Calu3 (cell line): ENCODE measurements around the gene GNAT1. TPM values are rescaled to one million over a fixed set of nuclear protein-coding genes. Genes with fewer than 3 reads are reported as not detected.
A peak's percentile ranks its signal among the peaks of the same experiment; 100 is the strongest.

Source experiments
- BruUV-seq: library from RNA; stranded (reverse); fragments of 400-500 nt; replicated peaks from 2 replicates; lab custom pipeline; 2021; lab: Mats Ljungman, UMichigan
- CTCF ChIA-PET: fragments of 300-600 bp; sonication (Branson Sonifier 250); formaldehyde crosslinking; loops from one replicate; lab custom pipeline; 2022; ENCODE audit warnings: antibody characterized with exemption; lab: Charles Lee
- DNase-seq: peaks from one replicate; pipeline ENCODE4 v3.0.0; 2022
- H3K27ac Mint-ChIP-seq: one replicate; pipeline ENCODE4 v1.8.0; 2022; ENCODE audit warnings: mixed read lengths; ENCODE audit not compliant: unreplicated experiment
- H3K27me3 Mint-ChIP-seq: one replicate; pipeline ENCODE4 v1.8.0; 2022; ENCODE audit warnings: mixed read lengths; ENCODE audit not compliant: unreplicated experiment
- H3K36me3 Mint-ChIP-seq: one replicate; pipeline ENCODE4 v1.8.0; 2022; ENCODE audit warnings: mild to moderate bottlenecking, moderate library complexity, mixed read lengths; ENCODE audit not compliant: insufficient read depth, unreplicated experiment
- H3K4me1 Mint-ChIP-seq: one replicate; pipeline ENCODE4 v1.8.0; 2022; ENCODE audit warnings: mild to moderate bottlenecking, low read depth, mixed read lengths; ENCODE audit not compliant: unreplicated experiment
- H3K4me3 Mint-ChIP-seq: one replicate; pipeline ENCODE4 v1.8.0; 2022; ENCODE audit warnings: mild to moderate bottlenecking, low read depth, moderate library complexity, mixed read lengths; ENCODE audit not compliant: unreplicated experiment
- H3K9me3 Mint-ChIP-seq: one replicate; pipeline ENCODE4 v1.8.0; 2022; ENCODE audit warnings: low read depth, mixed read lengths; ENCODE audit not compliant: unreplicated experiment
- CTCF ChIP-seq: fragments of 200-600 bp; IDR thresholded peaks from one replicate; pipeline ENCODE4 v1.8.0; 2022; ENCODE audit warnings: antibody characterized with exemption; ENCODE audit not compliant: unreplicated experiment
- intact Hi-C: fragments of 100-400 bp; cut with micrococcal nuclease; formaldehyde crosslinking; loops from one replicate; pipeline ENCODE4 v1.10.0; 2022; ENCODE audit not compliant: unreplicated experiment
- total RNA-seq: library from RNA; stranded (reverse); gene quantifications from 2 replicates; pipeline ENCODE4 v1.2.3, GENCODE V29; 2022

GNAT1 gene
- total RNA-seq, 1 experiment from 2014 or later = not detected

- no peak for TF ChIP-seq CTCF
- intact Hi-C loops = no loop called here
- H3K36me3 Mint-ChIP-seq = peaks cover 13% of the 10 kb centered on the region
- no peaks in the 10 kb centered on the region for H3K9me3 Mint-ChIP-seq
- DNase-seq = no peak
- peaks cover 22% of the 10 kb centered on the region for H3K4me1 Mint-ChIP-seq
- peak overlapping the region; percentile 66 for H3K4me3 Mint-ChIP-seq
- BruUV-seq = no TSS peak
- peaks cover 40% of the 10 kb centered on the region for H3K27me3 Mint-ChIP-seq
- peak overlapping the region; percentile 54 for H3K27ac Mint-ChIP-seq
- CTCF ChIA-PET = no interaction called here
These were observed 35.5 kb upstream of the GNAT1 start for GRCh38 chr3:50155891-50156290.

- H3K27me3 Mint-ChIP-seq = peaks cover 31% of the 10 kb centered on the region
- CTCF ChIA-PET = no interaction called here
- no TSS peak for BruUV-seq
- no peak overlapping the region for H3K27ac Mint-ChIP-seq
- TF ChIP-seq CTCF = no peak
- H3K4me1 Mint-ChIP-seq = peaks cover 22% of the 10 kb centered on the region
- no peak overlapping the region for H3K4me3 Mint-ChIP-seq
- intact Hi-C loops = no loop called here
- no peaks in the 10 kb centered on the region for H3K9me3 Mint-ChIP-seq
- H3K36me3 Mint-ChIP-seq = peaks cover 13% of the 10 kb centered on the region
- DNase-seq = no peak
These were observed 34.6 kb upstream of the GNAT1 start for GRCh38 chr3:50156549-50157493.

- CTCF ChIA-PET = no interaction called here
- Mint-ChIP-seq H3K36me3 (peaks cover 13% of the 10 kb centered on the region), H3K27ac (no peak overlapping the region), H3K27me3 (peaks cover 27% of the 10 kb centered on the region), H3K4me3 (no peak overlapping the region), H3K9me3 (no peaks in the 10 kb centered on the region), H3K4me1 (peaks cover 22% of the 10 kb centered on the region)
- no TSS peak for BruUV-seq
- no peak for TF ChIP-seq CTCF
- intact Hi-C loops = no loop called here
- no peak for DNase-seq
These were observed 33.4 kb upstream of the GNAT1 start for GRCh38 chr3:50157827-50158529.

- Mint-ChIP-seq H3K27ac (peak overlapping the region; percentile 43), H3K27me3 (peaks cover 20% of the 10 kb centered on the region), H3K36me3 (peaks cover 13% of the 10 kb centered on the region), H3K4me1 (peaks cover 22% of the 10 kb centered on the region), H3K9me3 (no peaks in the 10 kb centered on the region), H3K4me3 (no peak overlapping the region)
- CTCF ChIA-PET = no interaction called here
- intact Hi-C loops = no loop called here
- DNase-seq = no peak
- no peak for TF ChIP-seq CTCF
- no TSS peak for BruUV-seq
These were observed 32.8 kb upstream of the GNAT1 start for GRCh38 chr3:50158530-50159146.
